ENCODE measurements around the gene RBM18. TPM values are rescaled to one million over a fixed set of nuclear protein-coding genes. Genes with fewer than 3 reads are reported as not detected.

Gene RBM18, protein sequence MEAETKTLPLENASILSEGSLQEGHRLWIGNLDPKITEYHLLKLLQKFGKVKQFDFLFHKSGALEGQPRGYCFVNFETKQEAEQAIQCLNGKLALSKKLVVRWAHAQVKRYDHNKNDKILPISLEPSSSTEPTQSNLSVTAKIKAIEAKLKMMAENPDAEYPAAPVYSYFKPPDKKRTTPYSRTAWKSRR
- total RNA-seq (2022; extraction: Qiagen RNA extraction; ENCODE audit: low read depth): 13.8 to 23.7 TPM (median 21.4 TPM) in 5 replicates

GRCh38 chr9:122264360-122265148, at the start of gene RBM18, which contains the start of gene MRRF:
Gene RBM18 (minus strand): TSS chr9:122264840. CDS start chr9:122261492, 3,348 bp downstream.
Gene MRRF (plus strand): TSS chr9:122264882. CDS start chr9:122270892, 6,010 bp downstream.

DNA sequence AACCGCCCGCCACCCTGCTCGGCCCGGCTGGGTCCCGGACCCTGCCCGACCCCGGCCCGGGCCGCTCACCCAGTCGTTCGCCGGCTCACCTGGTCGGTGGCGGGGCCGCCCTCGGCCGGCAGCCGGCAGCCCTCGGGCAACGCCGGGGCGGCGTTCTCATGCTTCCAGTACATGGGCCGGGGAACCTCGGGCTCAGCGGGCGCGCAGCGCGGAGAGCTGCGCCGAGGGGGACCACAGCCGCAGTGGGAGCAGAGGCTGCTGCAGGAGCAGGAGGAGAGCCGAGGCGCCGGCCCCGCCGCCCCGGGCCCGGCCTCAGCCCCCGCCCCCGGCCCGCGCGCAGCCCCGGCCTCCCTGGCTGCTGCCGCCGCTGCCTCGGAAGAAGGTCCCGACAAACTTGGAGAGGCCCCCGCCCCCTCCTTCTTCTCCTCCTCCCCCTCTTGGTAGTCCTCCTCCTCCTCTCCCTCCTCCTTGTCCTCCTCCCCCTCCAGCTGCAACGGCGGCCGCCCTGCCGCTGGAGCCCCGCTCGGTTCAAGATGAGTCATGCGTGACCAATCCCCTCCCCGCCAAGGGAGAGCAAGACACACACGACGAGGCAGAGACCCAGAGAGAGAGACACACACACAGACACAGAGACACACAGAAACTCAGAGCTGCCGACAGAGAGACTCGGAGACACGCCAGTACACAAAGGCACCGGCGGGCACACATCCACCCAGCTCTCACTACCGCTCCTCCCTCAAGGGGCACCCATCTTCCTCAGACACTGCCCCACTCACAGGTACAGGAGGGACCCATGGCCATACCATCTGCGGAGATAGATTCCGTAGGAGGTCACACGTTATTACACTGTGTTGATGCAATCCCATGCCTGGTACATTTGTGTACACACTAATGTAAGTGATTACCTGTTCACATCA, 35.8 kb downstream of the RBM18 start, which contains the start of gene LHX6:
Gene LHX6 (minus strand): TSS at position 390 of the 917 bp plus-strand sequence. CDS start 217 bp downstream, at position 173.

Other genes starting within 250 kb of the RBM18 start
- 3.2 to 4.6 TPM (median 4.0 TPM) in 5 replicates for gene TTLL11, start 171.5 kb downstream of the RBM18 start, total RNA-seq (2022; extraction: Qiagen RNA extraction; ENCODE audit: low read depth)
- 89.3 to 113 TPM (median 106 TPM) in 5 replicates for gene NDUFA8, start 105.1 kb downstream of the RBM18 start, total RNA-seq (2022; extraction: Qiagen RNA extraction; ENCODE audit: low read depth)
- gene MORN5, start 104.9 kb downstream of the RBM18 start, total RNA-seq (2022; extraction: Qiagen RNA extraction; ENCODE audit: low read depth): 0.44 TPM in 1 of 5 replicates, not detected in the others
- gene LHX6, start 35.9 kb downstream of the RBM18 start, total RNA-seq (2022; extraction: Qiagen RNA extraction; ENCODE audit: low read depth): 0.22 to 0.45 TPM (median 0.27 TPM) in 5 replicates
- 66.9 to 76.9 TPM (median 71.2 TPM) in 5 replicates for gene MRRF, start within 50 bp of the RBM18 start, total RNA-seq (2022; extraction: Qiagen RNA extraction; ENCODE audit: low read depth)
- 0.82 to 1.5 TPM (median 1.2 TPM) in 5 replicates for gene PTGS1, start 106.2 kb upstream of the RBM18 start, total RNA-seq (2022; extraction: Qiagen RNA extraction; ENCODE audit: low read depth)
- gene OR1J1, start 213.1 kb upstream of the RBM18 start, total RNA-seq (2022; extraction: Qiagen RNA extraction; ENCODE audit: low read depth): not detected in 5 replicates
- 0.06 to 0.15 TPM in 2 of 5 replicates, not detected in the others for gene OR1J2, start 246.0 kb upstream of the RBM18 start, total RNA-seq (2022; extraction: Qiagen RNA extraction; ENCODE audit: low read depth)